GDM1 (cell line): ENCODE results near the gene WDR44.
A peak's percentile ranks its signal among the peaks of the same experiment; 100 is the strongest.
"Not testable (repeated sequence)": the region's sequence is repeated elsewhere in the genome, so short reads cannot be mapped to it uniquely, and the experiment has no call there.

Source experiments
- DNase-seq: peaks from one replicate; lab custom pipeline; 2025; lab: John Stamatoyannopoulos, UW

Gene WDR44

GRCh38 chrX:118345464-118346257, at the start of gene WDR44:
Gene WDR44 (plus strand): TSS chrX:118346106. CDS start chrX:118346504, 398 bp downstream.
- DNase-seq = peak; percentile 92

DNA sequence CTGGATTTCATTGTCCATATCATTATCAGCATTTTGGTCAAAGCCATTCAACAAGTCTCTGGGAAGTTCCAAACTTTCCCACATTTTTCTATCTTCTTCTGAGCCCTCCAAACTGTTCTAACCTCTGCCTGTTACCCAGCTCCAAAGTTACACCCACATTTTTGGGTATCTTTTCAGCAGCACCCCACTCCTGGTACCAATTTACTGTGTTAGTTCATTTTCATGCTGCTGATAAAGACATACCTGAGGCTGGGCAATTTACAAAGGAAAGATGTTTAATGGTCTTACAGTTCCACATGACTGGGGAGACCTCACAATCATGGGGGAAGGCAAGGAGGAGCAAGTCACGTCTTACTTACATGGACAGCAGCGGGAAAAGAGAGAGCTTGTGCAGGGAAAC, 40.1 kb upstream of the WDR44 start:
- not testable (repeated sequence) for DNase-seq

GRCh38 chrX:118315529-118315928, 30.4 kb upstream of the WDR44 start:
- DNase-seq = no peak

DNA sequence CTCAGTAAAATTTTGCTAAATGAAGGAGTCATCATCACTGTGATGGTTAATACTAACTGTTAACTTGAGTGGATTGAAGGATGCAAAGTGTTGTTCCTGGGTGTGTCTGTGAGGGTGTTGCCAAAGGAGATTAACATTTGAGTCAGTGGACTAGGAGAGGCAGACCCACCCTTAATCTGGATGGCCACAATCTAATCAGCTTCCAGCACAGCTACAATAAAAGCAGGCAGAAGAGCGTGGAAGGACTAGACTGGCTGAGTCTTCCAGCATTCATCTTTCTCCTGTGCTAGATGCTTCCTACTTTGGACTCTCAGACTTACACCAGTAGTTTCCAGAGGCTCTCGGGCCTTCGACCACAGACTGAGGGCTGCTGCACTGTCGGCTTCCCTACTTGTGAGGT, 21.3 kb upstream of the WDR44 start:
- DNase-seq = no peak

- DNase-seq = no peak
These were observed 20.5 kb upstream of the WDR44 start for GRCh38 chrX:118325453-118325852.

DNA sequence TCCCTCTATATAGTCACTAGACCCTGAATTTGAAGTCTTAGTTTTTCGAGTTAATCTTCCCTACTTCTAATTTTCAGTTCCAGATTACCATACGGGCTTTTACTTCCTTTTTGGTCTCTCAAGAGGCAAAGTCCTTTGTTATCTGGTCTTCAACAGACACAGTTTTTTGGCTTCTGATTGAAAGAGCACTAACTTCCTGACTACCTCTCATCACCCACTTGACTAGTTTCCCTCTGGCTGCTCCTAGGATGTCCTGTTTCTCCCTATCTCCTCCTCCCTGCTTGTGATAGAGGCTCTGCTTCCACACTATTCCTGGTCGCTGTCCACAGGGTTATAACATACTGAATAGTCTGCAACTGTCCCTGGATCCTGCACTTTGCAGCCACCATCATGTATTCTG, 16.7 kb upstream of the WDR44 start:
- DNase-seq = peak; percentile 9

- DNase-seq = no peak
These were observed 8.2 kb upstream of the WDR44 start for GRCh38 chrX:118337687-118338086.

GRCh38 chrX:118338930-118339329, 7.0 kb upstream of the WDR44 start:
- DNase-seq = no peak

GRCh38 chrX:118345045-118345463, 852 bp upstream of the WDR44 start:
- DNase-seq = no peak

DNA sequence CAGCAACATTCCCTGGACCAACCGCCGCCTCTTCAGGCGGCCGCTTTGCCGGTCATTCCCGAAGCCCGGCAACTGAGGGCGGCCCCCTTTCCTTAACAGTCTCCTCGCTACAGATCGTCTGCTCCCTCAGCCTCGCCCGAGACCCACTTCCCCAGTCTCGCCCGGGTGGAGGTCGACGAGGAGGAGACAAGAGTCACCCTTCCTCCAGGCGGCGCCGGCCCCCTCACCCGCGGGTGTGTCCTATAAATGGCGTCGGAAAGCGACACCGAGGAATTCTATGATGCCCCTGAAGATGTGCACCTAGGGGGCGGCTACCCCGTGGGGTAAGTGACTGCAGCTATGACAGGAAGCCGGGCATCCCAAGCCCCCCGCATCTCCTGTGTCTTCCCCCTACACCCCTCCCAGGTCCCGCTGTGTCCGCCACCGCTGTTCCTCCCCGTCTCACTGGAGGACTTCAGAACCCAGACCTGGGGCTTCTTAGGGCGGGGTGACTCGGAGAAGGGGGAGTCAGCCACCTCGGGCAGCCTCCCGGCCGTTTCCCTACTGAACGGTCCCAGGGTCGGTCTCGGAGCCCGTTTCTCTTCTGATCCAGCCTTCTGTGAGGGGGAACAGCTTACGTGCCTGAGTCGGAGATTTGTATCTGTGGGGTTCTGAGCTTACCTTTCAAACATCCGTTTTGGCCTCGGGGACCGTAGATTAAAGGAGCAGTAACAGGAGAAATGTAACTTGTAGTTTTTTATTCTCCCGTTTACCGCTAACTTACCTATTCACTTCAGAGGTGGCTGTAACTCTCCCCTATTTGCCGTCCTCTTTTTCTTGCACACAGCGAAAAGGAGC, 570 bp downstream of the WDR44 start:
- peak; percentile 52 for DNase-seq

GRCh38 chrX:118347131-118347530, 1.2 kb downstream of the WDR44 start:
- no peak for DNase-seq

DNA sequence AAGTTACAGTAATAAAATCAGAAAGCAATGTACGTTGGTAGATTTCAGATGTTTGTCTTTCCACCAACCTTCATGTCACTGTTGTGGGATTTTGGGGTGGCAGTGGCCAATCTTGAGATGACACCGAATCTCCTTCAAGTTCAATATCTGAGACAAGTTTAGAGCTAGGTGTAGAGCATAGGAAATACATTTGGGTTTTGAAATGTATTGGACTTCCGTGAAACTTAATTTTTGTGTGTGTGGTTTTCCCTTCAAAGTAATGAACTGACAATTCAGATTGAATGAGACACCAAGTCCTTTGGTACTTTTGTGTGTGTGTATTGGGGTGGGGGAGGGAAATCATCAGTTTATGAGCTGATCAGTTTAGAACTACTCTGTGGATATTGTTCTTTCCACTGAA, 1.8 kb downstream of the WDR44 start:
- DNase-seq = no peak

DNA sequence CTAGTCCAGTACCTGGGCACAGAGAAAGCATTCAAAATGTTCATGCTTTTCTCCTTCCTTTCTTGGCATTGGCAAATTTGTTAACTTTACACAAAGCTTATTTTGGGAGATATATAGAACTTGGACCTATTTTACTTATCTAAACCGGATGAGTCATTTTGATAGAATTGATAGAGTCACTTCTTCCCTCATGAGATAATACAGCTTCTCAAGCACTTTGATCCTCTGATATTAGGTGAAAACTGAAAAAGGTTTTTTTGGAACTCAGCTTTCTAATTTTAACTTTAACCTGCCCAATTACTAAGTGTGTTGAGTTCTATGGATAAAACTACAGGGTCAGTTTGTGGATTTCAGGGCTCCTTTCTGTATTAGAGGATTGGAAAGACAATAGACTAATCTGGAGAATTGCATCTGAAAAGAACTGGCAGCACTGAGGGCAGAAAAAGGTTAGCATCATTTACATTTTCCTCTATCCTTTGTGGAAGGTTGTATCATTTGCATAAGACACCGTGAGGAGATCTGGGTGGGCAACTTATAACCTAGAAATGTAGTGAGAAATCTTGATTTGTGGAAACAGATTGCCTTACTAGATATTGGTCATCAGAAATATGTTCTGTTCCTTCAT, 2.4 kb downstream of the WDR44 start:
- DNase-seq = no peak

- DNase-seq = no peak
These were observed 3.3 kb downstream of the WDR44 start for GRCh38 chrX:118349188-118349587.

DNA sequence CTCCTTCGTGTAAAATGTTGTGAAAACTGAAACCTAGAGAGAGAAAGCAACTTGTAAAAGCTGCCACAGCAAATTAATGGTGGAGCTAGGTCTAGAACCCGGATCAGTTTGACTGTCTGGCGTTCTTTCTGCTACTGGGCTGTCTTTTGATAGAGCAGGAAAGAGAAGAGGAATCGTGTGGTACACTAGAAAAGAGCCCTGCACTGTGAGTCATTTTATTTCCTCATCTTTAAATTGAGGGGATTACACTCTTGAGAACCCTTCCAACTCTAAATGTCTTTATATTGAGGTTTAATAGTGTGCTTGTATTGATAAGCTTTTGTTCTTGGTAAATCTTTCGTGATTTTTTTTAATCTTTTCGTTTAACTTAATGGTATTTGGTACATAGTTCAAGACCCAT, 4.3 kb downstream of the WDR44 start:
- no peak for DNase-seq

- DNase-seq = no peak
These were observed 4.8 kb downstream of the WDR44 start for GRCh38 chrX:118350706-118351105.

- DNase-seq = no peak
These were observed 6.7 kb downstream of the WDR44 start for GRCh38 chrX:118352566-118352965.

DNA sequence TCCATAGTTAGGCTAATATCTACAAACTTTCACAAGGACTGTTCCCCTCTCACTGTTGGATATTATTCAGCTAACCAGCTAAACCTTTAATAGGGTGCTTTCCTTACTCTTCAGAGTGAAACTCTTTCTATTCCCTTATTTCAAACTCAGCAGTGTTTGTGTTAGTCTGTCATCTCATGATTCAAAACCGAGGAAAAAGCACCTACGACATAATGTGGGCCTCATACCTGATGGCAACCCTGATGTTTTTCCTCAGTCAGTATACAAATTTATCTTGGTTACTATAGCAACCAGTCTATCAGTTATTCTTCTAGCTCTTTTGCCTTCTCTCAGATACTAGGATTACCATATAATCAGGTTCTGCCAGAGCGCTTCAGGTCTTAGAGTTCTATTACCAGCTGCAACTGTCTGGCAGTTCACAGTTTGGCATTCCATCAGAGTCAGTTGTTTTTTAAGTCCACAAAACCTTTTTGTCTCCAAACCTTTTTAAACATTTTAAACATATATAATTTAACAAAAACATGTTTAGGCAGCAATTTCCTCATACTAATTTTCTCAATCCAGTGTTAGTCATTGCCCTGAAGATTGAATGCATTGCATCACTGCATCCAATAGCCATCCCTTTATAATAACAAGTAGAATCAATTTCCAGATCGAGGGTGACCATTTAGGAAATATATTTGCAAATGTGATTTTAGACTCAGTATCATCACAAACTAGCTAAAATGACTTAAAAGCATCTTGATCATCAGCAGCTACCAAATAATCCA, 7.4 kb downstream of the WDR44 start:
- DNase-seq = no peak

GRCh38 chrX:118355225-118355920, 9.5 kb downstream of the WDR44 start:
- DNase-seq = no peak

- no peak for DNase-seq
These were observed 10.3 kb downstream of the WDR44 start for GRCh38 chrX:118356154-118356701.
